ENCODE data around the gene SGIP1.

SGIP1 gene

DNA sequence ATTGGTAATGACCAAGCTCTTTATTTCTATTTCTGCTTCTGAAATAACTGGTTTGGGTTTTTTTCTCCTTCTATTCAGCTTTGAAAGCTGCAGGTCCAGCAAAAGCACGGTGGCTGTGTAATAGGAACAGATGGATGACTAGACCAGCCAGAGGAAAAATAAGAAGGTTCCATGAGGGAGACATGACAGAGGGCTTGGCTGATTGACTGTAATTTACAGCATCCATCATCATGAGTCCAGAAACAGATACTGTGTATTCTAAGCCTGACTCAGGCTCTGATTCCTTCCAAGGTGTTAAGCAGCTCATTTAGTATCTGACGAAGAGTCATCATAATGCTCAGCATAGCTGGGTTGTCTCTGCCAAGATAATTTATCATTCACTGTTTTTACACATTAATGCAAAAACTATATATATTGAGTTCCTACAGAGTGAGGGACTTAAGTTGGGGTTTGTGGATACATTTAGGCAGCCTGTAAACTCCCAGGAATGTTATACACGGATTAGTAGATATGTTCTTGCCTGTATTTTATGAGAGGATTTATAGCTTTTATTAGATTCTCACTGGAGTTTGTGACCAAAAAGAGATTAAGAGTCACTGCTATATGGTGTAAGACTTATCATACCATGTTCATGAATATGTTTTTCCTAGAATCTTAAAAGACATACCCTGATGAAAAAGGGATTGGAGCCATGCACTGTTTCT is 72.6 kb downstream of the SGIP1 start:
- no peak for DNase-seq (ENCODE audit: low spot score)

DNA sequence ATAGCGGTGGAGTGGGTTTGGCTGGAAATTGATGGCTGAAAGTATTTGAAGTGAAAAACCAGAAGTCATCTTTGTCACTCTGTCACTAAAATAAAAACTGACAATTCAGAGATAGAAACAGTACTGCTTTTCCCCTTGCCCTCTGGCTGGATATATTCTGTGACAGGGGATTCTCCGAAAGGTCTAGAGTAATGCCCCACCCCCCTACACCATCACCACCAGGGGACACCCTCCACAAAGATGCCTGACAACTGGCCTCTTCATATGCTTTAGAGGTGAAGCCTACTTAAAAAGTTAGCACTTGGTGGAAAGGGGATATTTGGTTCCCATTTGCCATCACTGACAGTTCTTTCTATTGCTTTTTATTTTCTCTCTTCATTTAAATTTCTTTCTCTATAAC is 73.5 kb downstream of the SGIP1 start:
- peak; percentile 23 for DNase-seq (ENCODE audit: low spot score)

DNA sequence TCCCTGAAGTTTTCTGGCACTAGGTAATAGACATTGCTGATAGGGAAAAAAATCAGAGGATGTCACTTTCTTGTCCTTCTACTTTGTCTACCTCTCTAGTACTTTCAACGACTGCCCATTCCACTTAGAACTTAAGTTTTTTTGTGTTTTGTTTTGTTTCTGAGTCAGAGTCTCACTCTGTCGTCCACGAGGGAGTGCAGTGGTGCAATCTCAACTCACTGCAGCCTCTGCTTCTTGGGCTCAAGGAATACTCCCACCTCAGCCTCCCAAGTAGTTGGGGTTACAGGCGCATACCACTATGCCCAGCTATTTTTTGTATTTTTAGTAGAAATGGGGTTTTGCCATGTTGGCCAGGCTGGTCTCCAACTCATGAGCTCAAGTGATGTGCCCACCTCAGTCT is 79.2 kb downstream of the SGIP1 start:
- DNase-seq (ENCODE audit: low spot score): no peak

DNA sequence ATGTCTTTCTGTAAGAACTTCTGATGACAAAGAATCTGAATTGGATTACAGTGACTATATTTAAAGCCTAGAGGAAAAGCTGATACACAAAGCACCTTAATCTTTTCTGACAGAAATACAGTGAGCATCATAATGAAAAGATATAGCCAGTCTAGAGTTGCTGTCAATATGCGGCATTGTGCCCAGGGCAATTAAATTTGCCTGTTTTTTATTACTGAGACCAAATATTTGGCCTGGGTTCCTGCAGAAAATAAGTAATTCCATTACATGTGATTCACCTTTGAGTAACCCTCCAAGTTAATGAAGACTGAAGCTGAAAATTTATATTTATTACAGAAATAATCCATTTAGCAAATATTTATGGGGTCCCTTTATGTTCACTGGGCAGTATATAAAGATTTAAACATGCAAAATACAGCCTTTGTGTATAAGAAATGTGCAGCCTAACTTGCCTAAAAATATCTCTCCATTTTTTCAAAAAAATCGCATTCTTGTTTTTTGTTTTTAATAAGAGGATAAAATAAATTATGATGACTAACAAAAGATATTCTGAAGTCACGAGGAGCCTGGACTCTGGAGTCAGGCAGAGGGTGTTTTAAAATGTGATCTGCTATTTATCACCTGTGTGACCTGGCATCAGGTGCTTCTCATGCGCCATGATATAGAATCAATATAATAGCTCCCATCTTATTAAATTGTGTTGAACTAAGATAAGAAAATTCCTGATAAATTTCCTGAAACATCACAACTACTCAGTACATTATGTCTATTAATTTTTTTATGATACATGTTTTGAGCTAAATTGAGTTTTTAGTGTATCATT is 83.6 kb downstream of the SGIP1 start:
- no peak for DNase-seq (ENCODE audit: low spot score)

DNA sequence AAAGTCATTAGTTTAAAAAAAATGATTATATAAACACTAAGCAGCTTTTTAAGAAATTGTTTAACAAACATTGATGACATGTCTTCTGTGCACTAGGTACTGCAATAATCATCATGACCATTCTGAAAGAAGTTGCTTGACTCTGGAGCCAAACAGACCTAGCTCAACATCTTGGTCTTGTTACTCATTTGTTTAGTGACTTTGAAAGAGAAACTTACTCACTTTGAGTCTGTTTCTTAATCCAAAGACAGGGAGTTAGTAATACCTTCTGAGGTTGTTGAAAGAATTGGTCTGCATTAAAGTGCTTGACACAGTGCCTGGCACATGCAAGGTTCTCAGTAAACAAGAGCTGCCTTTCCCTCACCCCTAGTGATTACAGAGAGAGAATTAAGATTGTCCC is 84.4 kb downstream of the SGIP1 start:
- DNase-seq (ENCODE audit: low spot score): no peak

DNA sequence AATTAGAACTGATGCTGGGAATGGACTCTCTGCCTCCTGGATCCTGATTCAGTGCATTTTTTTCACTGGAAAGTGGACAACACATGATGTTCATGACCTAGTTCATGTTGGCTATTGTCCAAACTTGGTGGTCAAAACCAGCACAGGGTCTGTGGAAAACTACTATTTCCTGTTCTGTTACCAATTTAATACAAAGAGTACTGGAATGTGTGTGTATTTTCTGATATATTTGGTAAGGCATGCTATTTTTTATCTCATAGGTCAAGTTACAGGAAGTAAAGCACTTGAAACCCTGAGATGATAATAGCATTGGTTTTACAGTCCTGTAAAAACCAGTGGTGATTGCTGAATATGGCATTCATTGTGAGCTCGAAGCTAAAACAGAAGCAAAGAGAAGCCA is 89.9 kb downstream of the SGIP1 start:
- DNase-seq (ENCODE audit: low spot score): no peak

DNA sequence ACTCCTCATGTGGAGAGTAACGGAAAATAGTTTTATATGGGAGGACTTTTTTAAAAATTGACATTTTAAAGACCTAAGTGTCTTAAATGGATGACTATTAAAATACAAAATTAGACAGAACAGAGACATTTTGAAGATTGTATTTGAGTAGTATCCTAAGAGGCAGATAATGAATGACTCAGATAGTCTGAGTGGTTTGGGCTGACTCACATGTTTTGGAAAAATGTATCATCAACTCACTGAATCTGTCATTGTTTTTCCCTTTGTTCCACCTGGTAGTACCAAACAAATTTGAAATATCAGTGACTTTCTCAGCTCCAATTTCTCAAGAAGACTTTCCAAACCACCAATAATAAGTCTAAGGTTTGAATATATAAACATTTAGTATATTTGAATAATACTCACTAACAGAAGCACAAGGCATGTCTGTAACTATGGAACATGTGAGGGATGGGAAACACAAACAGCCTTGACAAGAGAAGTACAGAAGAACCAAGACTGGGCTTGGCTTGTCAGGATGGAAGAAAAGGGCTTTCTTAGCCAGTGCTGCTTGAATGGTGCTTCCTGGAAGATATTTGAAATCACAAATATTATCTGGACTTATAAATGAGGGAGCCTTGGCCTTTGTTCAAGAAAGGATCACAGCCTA is 90.6 kb downstream of the SGIP1 start:
- DNase-seq (ENCODE audit: low spot score): no peak

DNA sequence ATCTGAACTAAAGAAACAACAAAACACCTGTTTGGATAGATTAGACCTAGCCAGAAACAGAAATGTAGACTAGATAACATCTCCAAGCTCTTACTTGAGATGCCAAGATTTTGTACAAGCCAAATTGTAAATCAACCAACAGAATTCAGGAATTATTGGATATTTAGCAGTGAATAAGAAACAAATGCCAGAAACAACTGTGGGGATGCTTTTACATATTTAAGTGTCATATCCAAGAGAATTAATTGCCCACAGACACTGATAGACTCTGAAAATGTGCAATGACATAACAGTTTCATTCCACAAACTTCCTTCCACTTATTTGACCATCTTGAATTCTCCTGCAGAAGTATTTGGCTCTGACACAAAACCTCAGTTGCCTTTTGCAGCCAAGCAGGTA is 92.3 kb downstream of the SGIP1 start:
- no peak for DNase-seq (ENCODE audit: low spot score)

DNA sequence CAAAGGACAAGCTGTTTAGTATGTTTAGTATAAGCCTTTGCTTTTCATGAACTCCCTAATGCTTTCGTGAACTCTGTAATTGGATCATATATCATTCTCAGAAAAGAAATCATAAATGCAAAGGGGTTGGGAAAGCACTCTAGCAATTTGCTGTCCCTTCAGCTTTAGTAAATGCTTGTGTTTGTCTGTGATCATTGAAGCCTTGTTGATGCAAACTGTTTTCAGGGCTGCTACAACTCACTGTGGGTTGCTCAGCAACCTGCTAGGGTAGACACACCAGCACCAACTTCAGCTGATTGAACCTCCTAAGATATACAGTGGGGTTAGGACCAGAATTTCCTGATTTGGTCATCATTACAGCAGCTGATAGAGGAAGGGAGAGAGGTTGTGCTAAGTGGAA is 95.0 kb downstream of the SGIP1 start:
- no peak for DNase-seq (ENCODE audit: low spot score)

DNA sequence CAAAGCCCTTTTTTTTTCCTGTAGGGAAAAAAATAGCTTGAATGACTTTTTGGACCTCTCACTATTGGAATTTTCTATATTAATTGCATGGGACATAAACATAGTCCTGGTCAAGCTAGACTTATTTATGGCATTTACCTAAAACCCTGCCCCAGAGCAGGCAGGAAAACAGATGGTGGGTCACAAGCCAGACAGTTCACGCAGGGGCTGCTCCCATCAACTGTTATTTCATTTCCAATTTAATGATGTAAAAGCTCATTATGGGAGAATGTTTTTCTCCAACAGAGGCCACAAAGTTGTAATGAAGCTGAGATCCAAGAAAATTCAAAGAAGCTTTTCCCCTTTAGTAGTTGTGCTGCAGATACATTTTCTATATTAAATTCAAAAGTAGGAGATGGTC is 99.2 kb downstream of the SGIP1 start:
- DNase-seq (ENCODE audit: low spot score): no peak

DNA sequence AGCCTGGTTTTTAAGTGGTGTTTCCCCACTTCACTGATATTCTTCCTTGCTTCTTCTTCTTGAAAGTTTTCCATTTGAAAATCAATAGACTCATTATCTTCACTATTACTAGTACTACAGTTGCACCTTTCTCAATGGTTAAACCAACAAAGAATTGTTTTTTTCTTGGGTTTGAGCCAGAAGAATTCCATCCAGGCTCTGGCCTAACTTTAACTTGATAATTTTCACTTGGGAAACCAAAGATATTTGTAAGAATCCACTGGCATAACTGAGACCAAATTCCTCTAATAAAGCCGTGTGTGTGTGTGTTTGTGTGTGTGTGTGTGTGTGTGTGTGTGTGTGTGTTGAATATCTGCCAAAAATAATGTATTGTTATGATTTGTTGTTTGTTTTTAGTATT is 103.2 kb downstream of the SGIP1 start:
- no peak for DNase-seq (ENCODE audit: low spot score)

DNA sequence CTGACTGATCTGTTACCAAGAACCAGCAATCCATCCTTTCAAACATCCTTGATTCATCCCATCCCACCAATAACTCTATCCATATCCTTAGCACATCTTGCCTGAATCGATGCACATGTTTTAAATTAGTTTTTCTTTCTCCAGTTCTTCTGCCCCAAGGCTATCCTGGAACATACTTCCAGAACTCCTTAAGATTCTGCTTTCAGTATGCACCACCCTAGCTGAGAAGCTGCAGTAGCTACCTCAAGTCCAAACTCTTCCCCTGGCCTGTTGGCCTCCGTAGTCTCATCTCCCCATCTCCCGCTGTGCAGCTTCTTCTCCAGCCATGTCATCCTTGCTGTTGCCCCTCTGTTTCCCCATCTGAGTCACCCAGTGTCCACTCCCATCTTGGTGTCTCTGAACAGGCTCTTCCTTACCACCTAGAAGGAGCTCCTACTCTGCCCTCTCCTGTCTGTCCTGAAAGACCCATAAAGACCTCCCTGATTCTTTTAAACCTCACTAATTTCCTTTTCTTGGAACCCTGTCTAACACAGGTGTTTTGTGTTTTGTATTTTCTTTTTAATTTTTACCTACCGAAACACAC is 108.0 kb downstream of the SGIP1 start:
- DNase-seq (ENCODE audit: low spot score): no peak

DNA sequence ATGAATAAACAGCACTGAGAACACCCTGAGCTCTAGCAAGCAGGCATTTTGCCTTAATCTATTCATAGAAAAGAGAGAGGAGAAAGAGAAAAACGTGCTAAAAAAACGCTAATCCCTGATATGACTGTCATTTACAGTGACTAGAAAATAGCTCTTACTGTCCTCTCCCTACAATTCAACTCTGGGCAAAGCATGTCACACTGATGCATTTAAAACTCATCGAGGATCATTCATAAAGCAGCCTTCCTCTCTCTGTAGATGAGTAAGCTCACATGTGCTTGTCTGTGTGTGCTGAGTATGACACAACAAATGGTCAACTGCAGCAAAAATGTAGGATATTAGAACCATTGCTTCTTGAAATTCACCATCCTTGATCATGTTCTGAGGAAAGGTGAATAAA is 109.0 kb downstream of the SGIP1 start:
- DNase-seq (ENCODE audit: low spot score): no peak

DNA sequence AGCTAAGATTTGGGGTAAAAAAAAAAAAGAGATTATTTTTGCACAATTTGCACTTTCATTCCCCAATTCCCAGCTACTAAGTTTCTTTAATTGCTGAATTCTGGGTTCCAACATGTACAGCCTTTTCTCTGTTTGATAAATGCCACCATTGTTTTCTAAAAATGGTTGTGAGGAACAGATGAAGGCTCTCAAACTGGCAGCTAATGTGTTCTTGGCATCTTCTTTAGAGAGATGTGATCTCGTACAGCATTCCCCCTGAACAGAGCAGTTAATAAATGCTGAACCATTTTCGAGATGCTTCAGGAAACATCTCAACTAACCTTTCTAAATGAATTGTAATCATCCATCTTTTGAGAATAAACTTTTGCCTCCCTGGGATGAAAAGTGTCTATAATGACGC is 110.4 kb downstream of the SGIP1 start:
- DNase-seq (ENCODE audit: low spot score): no peak

DNA sequence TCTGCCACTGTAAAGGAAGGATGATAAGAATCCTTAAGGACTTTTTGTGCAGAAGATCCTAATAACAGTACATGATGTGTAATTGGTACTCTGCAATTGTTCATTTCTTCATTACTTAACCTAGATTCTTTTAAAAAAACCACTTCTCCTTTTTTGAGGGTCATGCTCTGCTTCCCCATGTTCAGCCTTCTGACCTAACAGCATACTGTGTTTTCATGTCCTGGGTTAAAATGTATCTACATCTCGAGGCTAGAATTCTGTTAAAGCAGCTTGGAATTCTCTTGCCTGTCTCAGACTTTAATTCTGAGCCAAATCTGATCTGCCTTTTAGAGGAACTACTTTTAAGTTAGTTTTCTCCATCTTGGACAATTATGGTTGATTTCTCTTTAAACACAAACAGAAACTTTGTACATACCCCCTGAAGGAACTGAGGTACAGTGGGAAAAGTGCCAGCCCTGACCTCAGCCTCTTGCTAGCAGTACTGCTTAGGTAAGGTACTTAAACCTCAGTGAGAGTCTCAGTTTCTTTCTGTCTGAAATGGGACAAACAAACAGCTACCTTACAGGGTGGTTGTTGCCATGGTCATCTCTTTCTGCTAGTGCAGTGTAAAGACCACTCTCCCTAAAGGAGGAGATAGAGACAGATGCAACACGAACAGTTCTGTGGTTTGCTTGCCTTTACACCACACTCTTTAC is 115.1 kb downstream of the SGIP1 start:
- DNase-seq (ENCODE audit: low spot score): no peak

DNA sequence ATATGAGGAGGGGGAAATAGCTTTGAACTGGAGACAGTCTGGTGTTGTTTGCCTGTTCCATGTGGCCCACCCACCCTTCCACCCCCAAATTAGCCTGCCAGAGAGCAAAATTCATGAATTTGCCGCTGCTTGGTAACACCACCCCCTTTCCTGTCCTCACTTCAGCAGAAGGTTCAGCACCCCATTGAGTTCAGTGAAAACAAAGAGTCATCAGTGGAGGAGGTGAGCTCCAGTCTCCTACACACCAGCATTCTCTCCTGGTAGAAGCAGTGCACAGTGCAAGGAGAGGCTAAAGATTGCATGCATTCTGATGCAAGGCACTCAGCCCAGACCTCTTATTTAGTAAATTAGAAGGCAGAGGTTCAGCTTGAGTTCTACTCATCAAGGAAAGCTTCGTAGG is 118.6 kb downstream of the SGIP1 start:
- DNase-seq (ENCODE audit: low spot score): no peak

DNA sequence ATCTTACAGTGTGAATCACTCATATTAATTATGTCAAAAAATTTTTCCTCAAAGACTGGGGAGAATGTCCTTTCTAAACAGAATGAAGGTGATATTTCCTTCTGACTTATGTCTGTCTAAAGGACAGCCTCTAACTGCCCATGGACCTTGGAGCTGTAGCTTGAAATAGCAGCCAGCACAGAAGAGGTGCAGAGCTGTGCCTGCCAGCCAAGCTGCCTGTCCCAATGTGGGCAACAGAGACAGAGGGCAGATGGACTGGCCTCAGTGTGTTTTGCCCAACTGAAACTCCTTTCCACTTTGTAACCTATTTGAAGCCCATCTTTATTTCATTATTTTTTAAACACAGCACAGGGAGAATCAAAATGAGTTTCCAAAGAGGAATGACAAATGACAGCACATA is 120.7 kb downstream of the SGIP1 start:
- DNase-seq (ENCODE audit: low spot score): no peak

DNA sequence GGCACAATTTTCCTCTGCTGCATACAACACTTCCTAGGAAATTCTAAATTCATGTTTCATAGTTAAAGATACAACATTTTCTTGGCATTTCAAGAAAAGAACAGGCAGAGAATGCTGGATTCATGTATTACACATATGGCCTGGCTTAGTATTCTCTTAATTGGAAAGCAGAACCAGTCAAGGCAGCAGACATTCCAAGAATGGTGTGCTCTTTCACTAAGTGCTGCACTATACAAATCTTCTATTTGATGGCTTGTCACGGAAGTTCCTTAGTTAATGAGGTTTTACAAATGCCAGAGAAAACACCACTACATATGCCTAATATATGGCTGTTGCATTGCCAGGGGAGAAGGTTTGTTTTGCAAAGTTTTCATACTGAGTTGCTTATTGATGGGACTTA is 137.5 kb downstream of the SGIP1 start:
- no peak for DNase-seq (ENCODE audit: low spot score)

DNA sequence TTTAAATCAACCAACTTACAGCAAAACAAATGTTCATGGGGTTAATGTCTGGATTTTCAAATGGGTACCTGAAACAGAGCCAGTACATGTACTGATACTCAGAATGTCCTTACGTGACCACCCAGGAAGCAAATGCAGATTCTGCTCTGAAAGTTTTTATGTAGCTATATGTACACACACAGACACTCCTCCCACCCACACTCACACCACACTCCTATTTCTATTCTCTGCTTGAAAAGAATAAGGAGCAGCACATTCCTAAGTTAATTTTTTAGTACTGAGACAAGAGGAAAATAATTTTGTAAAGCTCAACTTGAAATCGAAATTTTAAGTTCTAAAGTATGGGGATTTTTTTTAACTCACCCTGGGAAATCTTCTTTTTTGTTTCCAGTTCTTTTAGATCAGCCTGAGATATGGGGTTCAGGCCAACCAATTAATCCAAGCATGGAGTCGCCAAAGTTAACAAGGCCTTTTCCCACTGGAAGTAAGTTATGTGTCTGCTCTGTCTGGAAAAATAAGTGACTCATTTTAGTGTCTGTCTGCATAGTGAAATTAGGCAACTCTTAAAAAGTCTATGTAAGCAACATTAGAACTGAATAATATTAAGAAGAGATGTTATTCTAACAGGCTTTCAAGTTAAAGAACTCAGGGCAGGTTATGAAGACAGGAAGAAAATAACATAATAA is 142.8 kb downstream of the SGIP1 start:
- DNase-seq (ENCODE audit: low spot score): no peak

DNA sequence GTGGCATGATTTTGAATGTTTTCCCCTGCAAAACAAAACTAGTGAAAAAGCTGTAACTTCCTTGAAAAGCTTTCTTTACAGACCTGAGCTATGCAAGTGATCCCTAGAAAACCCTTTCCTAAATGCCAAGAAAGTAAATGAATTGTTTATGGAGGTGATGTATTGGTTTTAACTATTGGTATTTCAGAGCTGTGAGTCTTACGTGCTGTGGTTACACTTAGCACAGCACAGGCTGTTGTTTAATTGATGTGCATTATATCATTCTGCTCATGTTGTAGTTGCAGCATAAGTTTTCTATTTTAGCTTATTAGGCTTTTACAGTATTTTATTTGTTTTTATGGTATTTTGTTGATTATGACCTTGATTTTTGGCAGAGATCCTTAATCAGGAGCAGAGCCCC is 144.2 kb downstream of the SGIP1 start:
- no peak for DNase-seq (ENCODE audit: low spot score)

DNA sequence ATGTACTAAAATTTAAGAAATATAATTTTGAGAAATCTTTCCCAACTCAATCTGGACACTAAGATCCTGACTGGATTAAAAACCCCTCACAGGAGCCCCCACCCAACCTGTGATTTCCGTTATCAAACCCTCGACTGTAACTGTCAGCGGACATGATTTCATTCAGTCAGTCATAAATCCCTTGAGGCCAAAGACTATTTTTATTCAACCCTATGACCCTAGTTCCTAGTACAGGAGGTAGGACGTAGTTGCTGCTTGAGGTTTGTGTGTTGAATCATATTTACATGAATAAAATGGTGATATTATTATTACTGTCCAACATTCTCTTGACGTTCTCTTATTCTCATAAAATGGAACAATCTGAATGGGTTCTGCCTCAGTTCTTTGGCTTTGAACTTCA is 145.2 kb downstream of the SGIP1 start:
- no peak for DNase-seq (ENCODE audit: low spot score)

DNA sequence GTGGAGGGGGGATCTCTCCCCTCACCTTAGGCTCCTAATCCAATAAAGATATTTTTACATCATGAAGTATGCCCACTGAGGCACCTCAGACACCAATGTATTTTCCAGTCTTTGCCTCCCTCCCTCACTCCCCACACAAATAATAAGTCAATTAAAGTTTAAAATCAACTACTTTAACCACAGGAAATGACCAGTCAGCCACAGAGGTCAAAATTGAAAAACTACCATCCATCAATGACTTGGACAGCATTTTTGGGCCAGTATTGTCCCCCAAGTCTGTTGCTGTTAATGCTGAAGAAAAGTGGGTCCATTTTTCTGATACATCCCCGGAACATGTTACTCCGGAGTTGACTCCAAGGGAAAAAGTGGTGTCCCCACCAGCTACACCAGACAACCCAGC is 147.7 kb downstream of the SGIP1 start:
- DNase-seq (ENCODE audit: low spot score): no peak
